Skeletal muscle tissue (tissue), 4 donors: ENCODE results near the gene TSPAN9. TPM values are rescaled to one million over a fixed set of nuclear protein-coding genes. Genes with fewer than 3 reads are reported as not detected.

ENCODE experiments used
- H3K27ac ChIP-seq: one replicate; pipeline ENCODE4 v1.7.0; 2013; ENCODE audit warnings: mild to moderate bottlenecking, low read depth, low read length, inconsistent platforms
- H3K27me3 ChIP-seq, 3 donors: one replicate each; pipeline ENCODE4 v1.7.0; 2013; ENCODE audit warnings: low read length in 3 of 3; ENCODE audit not compliant: control insufficient read depth in 3 of 3, insufficient read depth in 3 of 3
- H3K36me3 ChIP-seq, 3 donors: one replicate each; pipeline ENCODE4 v1.7.0; 2013; ENCODE audit warnings: low read length in 3 of 3; ENCODE audit not compliant: control insufficient read depth in 3 of 3, insufficient read depth in 3 of 3
- H3K4me1 ChIP-seq, 3 donors: one replicate each; pipeline ENCODE4 v1.7.0; 2013; ENCODE audit warnings: low read length in 3 of 3, mild to moderate bottlenecking in 3 of 3; ENCODE audit not compliant: control insufficient read depth in 3 of 3, insufficient read depth in 3 of 3
- H3K4me3 ChIP-seq, 3 donors: one replicate each; pipeline ENCODE4 v1.7.0; 2013; ENCODE audit warnings: low read length in 3 of 3
- H3K9ac ChIP-seq, 3 donors: one replicate each; pipeline ENCODE4 v1.7.0; 2013; ENCODE audit warnings: low read length in 3 of 3, mild to moderate bottlenecking in 3 of 3, moderate library complexity in 2 of 3, low read depth in 1 of 3
- H3K9me3 ChIP-seq, 3 donors: one replicate each; pipeline ENCODE4 v1.7.0; 2013; ENCODE audit warnings: low read length in 3 of 3; ENCODE audit not compliant: control insufficient read depth in 3 of 3
- total RNA-seq: library from RNA; depleted of rRNA; stranded (reverse); fragments of >200 nt; gene quantifications from one replicate; pipeline ENCODE4 v1.2.3, GENCODE V29; 2014
- donor health status: Osteomylitis.

Gene TSPAN9
- total RNA-seq, 1 donor from 2014 or later, result 66.3 TPM

DNA sequence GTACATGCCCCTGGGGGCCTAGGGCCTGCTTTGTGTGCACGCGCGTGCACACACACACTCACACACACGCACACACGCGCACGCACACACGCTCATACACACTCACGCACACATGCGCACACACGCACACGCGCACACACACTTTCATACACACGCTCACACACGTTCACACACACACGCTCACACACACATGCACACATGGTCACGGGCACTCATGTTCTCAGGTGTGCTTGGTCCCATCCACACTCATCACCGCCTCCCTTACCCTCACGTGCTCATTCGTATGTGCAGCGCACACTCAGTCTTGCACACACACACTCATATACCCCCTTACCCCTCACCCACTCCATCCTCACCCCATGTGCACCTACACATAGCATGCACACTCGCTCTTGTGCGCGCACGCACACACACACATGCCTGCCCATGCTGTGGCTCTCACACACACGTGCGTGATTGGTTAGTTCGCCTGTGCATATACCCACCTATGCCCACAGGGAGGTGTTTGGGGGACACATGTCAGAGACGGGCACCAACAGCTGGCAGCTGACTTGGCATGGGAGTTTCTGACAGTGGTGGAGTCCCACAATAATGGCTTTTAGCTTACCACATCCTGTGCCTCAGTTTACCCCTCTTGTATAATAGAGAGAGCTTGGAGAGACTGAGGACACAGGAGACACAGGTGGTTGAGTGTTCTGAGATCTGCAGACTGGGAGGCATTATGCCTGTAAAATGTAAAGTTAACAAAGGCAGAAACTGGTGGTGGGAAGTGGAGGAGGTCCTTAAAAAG lies 28.7 kb downstream of the TSPAN9 start:
- no peaks in the 10 kb centered on the region for H3K9me3 ChIP-seq
- H3K9ac ChIP-seq, result no peak overlapping the region
- H3K36me3 ChIP-seq, result peaks cover 0 to 2% (median 0%) of the 10 kb centered on the region in 3 donors
- H3K4me3 ChIP-seq, result no peak overlapping the region
- no peaks in the 10 kb centered on the region for H3K27me3 ChIP-seq
- H3K4me1 ChIP-seq, result peaks cover 29 to 34% (median 32%) of the 10 kb centered on the region in 3 donors
- H3K27ac ChIP-seq, result no peak overlapping the region

DNA sequence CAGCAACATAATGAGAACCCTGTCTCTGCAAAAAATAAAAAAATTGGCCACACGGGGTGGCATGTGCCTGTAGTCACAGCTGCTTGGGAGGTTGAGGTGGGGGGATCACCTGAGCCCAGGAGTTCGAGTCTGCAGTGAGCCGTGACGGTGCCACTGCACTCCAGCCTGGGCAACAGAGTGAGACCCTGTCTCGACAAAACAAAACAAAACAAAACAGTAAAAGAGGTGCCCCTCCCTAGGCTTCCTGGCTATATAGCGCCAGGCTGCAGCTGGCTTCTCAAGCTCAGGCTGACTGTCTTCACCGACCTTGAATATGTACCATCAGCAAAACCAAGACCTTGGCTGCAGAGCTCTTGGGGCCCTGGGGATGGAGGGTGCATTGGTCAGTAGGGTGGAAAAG lies 29.4 kb downstream of the TSPAN9 start:
- Histone ChIP-seq H3K9ac (no peak overlapping the region), H3K9me3 (no peaks in the 10 kb centered on the region), H3K27me3 (no peaks in the 10 kb centered on the region), H3K36me3 (peaks cover 0 to 2% (median 0%) of the 10 kb centered on the region in 3 donors), H3K4me3 (no peak overlapping the region), H3K4me1 (peaks cover 29 to 33% (median 29%) of the 10 kb centered on the region in 3 donors), H3K27ac (no peak overlapping the region)

- no peak overlapping the region for H3K27ac ChIP-seq
- H3K36me3 ChIP-seq, result peaks cover 0 to 2% (median 0%) of the 10 kb centered on the region in 3 donors
- H3K9me3 ChIP-seq, result no peaks in the 10 kb centered on the region
- H3K4me1 ChIP-seq, result peaks cover 27 to 30% (median 29%) of the 10 kb centered on the region in 3 donors
- H3K27me3 ChIP-seq, result no peaks in the 10 kb centered on the region
- H3K9ac ChIP-seq, result no peak overlapping the region
- H3K4me3 ChIP-seq, result no peak overlapping the region
Measured at GRCh38 chr12:3107071-3107583, 29.9 kb downstream of the TSPAN9 start.

DNA sequence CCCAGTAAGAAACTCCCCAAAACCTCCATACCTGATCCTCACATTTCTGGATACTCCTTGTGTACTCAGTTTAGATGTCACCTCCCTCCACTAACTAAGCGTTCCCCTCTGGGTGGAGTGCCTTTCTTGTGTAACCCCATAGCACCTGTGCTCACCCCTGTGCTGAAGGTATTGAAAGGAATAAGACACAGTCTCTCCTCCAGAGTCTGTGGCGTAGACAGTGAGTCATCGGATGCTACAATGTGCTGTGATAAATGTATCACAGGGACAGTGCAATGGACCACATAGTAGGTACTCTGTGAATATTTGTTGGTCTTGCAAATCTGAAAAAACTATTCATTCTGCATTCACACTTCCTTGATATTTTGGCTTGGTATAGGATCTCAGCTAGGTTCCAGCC lies 30.8 kb downstream of the TSPAN9 start:
- peaks cover 25 to 26% (median 26%) of the 10 kb centered on the region in 3 donors for H3K4me1 ChIP-seq
- H3K4me3 ChIP-seq, result no peak overlapping the region
- H3K27ac ChIP-seq, result no peak overlapping the region
- H3K36me3 ChIP-seq, result peaks cover 0 to 2% (median 2%) of the 10 kb centered on the region in 3 donors
- H3K27me3 ChIP-seq, result no peaks in the 10 kb centered on the region
- no peak overlapping the region for H3K9ac ChIP-seq
- H3K9me3 ChIP-seq, result no peaks in the 10 kb centered on the region

DNA sequence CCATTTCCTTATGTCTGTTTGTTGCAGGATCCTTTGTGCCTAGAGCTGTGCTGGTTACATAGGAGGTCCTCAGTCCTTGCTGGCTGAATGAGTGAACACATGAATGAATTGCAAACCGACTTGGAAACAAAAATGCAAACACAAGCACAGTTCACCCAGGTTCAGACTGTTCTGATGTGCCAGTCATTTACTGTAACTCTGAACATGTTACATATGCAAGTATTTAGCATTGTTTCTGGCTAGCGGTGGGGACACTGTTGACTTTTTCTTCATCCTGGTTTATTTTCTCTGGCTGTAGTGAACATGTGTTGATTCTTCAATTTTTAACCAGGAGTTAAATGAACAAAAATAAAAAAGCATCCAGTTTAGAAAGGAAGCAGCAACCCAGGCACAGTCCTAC lies 33.4 kb downstream of the TSPAN9 start:
- Histone ChIP-seq H3K36me3 (peaks cover 0 to 4% (median 4%) of the 10 kb centered on the region in 3 donors), H3K9ac (no peak overlapping the region), H3K9me3 (no peaks in the 10 kb centered on the region), H3K4me1 (peaks cover 6 to 14% (median 7%) of the 10 kb centered on the region in 3 donors), H3K27me3 (no peaks in the 10 kb centered on the region), H3K4me3 (no peak overlapping the region), H3K27ac (no peak overlapping the region)

DNA sequence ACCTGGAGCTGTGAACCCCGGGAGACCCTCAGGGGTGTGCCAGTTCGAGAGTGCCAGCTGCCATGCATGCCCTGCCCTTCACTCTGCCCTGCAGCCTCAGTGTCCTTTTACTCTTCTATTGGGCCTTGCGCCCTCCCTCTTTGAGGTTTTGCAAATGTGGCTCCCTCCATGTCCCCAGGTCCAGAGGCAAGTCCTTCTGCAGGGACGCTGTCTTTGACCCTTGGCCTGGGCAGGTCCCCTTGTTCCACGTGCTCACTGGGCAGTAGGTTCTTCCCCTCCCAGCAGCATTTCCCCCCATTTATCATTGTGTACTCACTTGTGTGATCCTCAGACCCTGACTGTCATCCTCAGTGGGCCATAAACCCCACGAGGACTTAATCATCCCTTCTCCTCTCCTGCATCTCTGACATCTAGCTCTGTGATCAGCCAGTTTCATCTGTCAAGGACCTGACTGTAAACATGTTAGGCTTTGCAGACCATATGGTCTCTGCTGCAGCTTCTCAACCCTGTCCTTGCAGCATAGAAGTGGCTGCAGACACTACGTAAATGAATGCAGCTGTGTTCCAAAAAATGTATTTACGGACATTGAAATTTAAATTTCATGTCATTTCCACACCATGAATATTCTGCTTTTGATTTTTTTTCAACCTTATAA lies 36.6 kb downstream of the TSPAN9 start:
- Histone ChIP-seq H3K27me3 (no peaks in the 10 kb centered on the region), H3K4me3 (no peak overlapping the region), H3K9ac (no peak overlapping the region), H3K36me3 (peaks cover 0 to 4% (median 2%) of the 10 kb centered on the region in 3 donors), H3K4me1 (peaks cover 8 to 19% (median 15%) of the 10 kb centered on the region in 3 donors), H3K9me3 (no peaks in the 10 kb centered on the region), H3K27ac (no peak overlapping the region)

GRCh38 chr12:3114671-3115070 lies 37.5 kb downstream of the TSPAN9 start:
- H3K4me1 ChIP-seq, result peaks cover 13 to 27% (median 23%) of the 10 kb centered on the region in 3 donors
- no peaks in the 10 kb centered on the region for H3K9me3 ChIP-seq
- H3K27me3 ChIP-seq, result no peaks in the 10 kb centered on the region
- no peak overlapping the region for H3K27ac ChIP-seq
- no peak overlapping the region for H3K4me3 ChIP-seq
- no peak overlapping the region for H3K9ac ChIP-seq
- peaks cover 0 to 4% (median 2%) of the 10 kb centered on the region in 3 donors for H3K36me3 ChIP-seq

DNA sequence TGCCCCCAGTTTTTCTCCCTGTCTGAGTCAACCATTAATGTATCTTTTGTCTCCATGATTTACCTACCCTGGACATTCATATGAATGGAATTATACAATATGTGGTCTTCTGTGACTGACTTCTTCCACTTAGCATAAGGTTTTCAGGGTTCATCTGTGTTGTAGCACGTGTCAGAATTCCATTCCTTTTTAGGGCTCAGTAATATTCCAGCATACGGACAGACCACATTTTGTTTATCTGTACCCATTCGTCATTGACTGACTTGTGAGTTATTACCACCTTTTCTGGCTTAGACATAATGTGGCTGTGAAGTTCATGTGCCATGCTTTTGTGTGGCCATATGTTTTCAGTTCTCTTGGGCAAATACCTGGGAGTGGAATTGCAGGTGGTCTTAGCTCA lies 37.9 kb downstream of the TSPAN9 start:
- no peak overlapping the region for H3K9ac ChIP-seq
- no peaks in the 10 kb centered on the region for H3K27me3 ChIP-seq
- no peak overlapping the region for H3K27ac ChIP-seq
- H3K4me3 ChIP-seq, result no peak overlapping the region
- no peaks in the 10 kb centered on the region for H3K9me3 ChIP-seq
- peaks cover 0 to 4% (median 2%) of the 10 kb centered on the region in 3 donors for H3K36me3 ChIP-seq
- peaks cover 17 to 31% (median 28%) of the 10 kb centered on the region in 3 donors for H3K4me1 ChIP-seq

GRCh38 chr12:3116106-3116844 lies 39.1 kb downstream of the TSPAN9 start:
- no peak overlapping the region for H3K4me3 ChIP-seq
- H3K27me3 ChIP-seq, result no peaks in the 10 kb centered on the region
- H3K36me3 ChIP-seq, result peaks cover 0 to 4% (median 2%) of the 10 kb centered on the region in 3 donors
- H3K9ac ChIP-seq, result peak overlapping the region in 2 of 3 donors; percentile 8 to 12
- H3K4me1 ChIP-seq, result peaks cover 24 to 41% (median 34%) of the 10 kb centered on the region in 3 donors
- H3K27ac ChIP-seq, result peak overlapping the region; percentile 25
- no peaks in the 10 kb centered on the region for H3K9me3 ChIP-seq
